GM15510 (cell line): ENCODE measurements around the gene TRAF4.

Source experiments
- POLR2A ChIP-seq: IDR thresholded peaks from 3 replicates; pipeline ENCODE4 v1.6.1; 2011; ENCODE audit warnings: borderline replicate concordance; ENCODE audit not compliant: insufficient read length; ENCODE audit errors: extremely low read depth

The TRAF4 gene

DNA sequence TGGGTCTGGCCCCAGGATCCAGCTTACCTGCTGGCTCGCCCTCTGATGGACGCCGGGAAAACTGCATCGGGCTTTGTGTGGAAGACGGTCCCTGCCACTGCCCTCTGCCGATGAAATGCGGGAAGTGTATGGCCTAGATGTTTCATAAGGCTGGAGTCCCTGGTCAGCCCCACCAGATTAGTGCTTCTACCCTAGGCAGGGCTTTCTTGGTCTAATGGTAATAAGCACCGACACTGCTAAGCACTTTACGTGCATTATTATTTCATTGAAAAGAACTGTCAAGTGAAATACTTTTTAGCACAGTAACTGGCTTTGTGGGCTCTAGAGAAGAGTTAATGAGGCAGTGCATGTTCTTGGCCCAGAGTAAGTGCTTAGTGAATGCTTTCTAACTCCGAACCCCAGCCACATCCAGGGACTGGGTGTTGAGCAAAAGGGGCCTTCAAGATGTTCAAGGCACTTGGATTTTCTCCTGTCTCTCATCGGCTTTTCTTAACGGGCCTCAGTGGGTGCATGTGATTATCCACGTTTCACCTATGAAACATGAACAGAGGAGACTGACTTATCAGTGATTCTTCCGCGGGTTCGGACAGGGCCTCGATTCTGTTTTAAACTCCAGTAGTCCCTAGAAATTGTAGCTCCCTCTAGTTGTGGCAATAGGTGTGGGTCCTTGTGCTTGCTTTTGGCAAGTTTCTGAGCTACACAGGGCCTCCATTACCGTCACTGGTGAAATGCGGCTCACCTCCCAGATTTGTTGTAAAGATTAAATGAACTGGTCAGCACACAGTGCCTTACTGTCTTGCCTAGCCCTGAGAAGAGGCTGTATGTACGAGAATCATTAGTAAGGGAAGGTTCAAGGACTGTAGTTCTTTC is 6.6 kb downstream of the TRAF4 start:
- peak; percentile 29 for TF ChIP-seq POLR2A

DNA sequence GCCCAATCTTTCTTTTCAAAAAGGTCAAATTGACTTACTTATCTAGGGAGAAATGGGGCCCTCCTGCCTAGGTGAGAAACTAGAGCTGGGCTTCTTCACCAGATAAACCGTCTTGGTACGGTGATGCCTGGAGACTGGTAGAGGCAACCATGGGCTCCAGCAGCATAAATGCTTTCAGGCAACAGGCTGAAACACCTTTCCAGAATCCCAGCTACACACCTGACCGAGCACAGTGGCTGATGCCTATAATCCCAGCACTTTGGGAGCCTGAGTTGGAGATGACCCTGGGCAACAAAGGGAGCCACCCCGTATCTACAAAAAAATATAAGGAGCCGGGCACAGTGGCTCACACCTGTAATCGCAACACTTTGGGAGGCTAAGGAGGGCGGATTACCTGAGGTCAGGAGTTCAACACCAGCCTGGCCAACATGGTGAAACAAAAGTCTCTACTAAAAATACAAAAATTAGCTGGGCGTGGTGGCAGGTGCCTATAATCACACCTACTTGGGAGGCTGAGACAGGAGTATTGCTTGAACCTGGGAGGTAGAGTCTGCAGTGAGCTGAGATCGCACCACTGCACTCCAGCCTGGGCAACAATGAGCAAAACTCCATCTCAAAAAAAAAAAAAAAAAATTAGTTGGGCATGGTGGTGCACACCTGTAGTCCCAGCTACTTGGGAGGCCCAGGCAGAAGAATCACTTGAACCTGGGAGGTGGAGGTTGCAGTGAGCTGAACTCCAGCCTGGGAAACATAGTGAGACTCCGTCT is 8.0 kb downstream of the TRAF4 start:
- no peak for TF ChIP-seq POLR2A

DNA sequence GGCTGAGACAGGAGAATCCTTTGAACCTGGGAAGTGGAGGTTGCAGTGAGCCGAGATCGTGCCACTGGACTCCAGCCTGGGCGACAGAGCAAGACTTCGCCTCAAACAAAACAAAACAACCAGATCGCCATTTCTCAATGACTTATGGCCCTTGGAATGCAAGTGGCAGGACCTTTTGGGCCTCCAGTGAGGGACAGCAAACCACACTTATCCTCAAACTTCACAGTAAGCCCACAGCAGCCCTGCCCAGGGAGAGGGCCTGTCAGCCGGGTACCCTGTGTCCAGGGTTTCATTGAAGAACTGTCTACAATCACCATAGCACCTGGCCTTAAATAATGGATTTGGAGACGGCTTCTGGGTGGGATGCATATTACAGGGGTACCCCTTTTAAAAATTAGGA is 11.7 kb downstream of the TRAF4 start:
- no peak for TF ChIP-seq POLR2A

DNA sequence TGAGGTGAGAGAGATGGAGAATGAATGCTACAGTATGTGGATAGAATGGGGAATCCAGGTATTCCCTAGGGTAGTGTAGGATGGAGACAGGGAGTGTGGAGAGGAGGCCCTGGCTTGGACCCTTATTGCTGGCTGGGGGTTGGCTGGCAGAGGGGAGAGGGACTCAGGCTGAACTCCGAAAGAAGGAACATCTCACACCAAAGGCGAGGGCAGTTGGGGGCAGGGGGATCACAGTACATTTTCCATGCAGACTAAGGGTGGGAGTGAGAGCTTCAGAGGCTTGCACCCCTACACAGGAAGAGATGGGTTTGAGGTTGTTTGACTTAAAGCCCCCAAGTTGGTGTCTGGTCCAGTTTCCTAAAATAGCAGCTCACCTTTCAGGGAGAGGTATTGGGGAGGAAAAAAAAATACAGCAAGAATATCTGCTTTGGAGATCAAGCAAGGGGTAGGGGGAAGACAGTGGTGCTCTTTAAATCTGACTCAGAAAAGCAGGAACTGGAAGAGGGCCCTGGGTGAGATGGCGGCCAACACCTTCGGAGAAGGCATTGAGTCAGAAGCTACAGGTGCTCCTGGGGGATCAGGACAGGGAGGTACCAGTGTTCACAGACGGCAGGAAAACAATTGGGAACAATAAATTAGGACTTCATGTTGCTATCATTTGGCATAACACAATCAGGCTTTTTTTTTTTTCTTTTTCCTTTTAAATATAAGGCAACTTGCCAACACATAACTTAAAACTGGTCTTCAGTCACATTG is 12.4 kb downstream of the TRAF4 start:
- no peak for TF ChIP-seq POLR2A

DNA sequence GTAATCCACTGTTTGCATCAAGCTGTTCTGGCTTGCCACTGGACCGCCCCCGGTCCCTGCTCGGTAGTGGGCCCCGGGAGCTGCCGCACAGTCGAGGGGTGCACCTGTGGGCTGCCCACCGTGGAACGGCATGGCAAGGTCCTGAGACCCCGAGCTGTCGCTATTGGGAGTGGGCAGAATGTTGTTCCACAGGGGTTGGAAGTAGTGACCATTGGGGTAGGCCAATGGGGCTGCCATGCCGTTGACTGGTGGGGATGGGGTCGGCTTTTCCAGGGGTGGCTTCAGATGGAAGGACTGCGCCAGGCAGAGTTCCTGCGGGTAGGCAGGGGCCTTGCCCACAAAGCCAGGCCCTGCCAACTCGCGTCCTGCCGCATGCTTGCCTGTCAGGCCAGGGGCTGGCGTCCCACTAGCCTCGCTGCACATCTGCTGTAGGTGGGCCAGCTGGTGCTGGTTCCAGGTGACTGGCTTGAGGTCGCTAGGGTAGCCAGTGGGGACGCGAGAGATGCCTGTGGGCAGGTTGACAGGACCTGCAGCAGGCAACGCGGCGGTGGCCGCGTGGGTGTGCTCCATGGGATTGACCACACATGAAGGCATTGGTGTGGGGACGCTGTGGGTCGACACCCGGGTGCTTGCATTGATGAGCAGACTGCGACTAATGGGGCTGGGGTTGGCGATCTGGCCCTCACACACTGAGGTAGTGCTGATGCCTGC is 14.8 kb downstream of the TRAF4 start:
- TF ChIP-seq POLR2A: no peak

DNA sequence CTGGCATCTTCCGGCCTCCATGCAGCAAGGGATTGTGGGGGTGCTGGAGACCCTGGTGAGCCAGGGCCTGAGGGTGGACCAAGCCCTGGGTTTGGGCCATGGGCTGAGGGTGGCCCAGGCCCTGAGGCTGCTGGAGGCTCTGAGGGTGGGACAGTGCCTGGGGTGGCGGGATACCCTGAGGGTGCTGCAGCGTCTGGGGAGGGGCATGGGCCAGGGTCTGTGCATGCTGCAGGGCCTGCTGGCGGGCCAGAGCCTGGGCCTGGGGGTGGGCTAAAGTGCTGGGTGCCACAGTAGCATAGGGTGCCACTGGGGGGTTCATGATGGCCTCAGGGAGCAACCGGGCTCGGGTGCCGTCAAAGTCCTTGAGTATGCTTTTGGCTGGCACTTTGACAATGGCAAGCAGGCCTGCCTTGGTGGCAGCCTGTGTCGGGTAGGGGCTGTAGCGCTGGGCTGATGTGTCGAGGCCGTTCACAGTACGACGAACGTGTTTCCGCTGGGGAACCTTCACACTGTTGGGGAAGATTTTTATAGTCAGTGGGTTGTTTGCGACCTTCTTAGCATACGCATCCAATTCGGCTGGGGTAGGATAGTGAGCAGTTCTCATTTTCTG is 15.6 kb downstream of the TRAF4 start:
- TF ChIP-seq POLR2A: no peak

DNA sequence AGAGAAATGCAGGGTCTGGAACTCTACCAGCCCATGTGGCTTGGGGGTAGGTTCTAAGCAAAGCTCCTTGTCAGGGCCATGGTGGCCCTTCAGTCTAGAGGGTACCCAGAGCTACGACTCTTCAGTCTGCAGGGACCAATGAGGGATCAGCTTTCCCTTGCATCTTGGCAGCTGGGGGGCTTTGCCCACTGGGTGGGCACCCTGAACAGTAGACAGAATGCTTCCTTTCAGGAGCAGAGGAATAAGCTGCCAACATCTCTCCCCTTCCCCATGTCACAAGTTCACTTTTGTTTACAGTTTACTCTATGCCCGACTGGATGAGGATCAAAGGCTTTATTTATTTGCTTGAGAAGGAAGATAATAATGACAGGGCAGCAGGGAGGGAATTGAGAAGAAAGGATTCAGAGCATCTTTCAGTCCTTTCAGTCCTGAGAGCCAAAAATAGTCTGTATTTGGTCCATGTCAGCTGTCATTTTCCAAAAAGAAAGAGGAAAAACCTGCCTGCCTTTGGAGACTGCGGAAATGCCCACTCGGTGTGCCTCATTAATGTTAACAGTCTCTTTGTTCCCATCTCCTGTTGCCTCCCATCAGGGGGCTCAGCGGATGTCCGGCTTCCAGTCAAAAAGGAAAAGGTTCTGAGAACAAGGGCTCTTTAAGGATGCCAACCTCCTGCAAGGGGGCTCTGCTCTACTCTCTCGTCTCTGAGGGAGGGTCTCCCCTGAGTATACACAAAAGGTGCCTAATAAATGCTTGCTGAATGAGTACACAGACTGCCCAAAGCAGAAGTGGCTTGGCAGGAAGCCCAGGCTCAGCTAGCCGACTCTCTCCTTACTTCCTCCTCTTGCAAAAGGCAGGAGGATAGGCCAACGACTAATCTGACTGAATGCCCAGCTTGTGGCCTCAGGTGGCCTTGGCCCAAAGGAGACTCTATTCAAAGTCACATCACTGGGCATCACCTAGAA is 17.1 kb downstream of the TRAF4 start:
- TF ChIP-seq POLR2A: no peak

DNA sequence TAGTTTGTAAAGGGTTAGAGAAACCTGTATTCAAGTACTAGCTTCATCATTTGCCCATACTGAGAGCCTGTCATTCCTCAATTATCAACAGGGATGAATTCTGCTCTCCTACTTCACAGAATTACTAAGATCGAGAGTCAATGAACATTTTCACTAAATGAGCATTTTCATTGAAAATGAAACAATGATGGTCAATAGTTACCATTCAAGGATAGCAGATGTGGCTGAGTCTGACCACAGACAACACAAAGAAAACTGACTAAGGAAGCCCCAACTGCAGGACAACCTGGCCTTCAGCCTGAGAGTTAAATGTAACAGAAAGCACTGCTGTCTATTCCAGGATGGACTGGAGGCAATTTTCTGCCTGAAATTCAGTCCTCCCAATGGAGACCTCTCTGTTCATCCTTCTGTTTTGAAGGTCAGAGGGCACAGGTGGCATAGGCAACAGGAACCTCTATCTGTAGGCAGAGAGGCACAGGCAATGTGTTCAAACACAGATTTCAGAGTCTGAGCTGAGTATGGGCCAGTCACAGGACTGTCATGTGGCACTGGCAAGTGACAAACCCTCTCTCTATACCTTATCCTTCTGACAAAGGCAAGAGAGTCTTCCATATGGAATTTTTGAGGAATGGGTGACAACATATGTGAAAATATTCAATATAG is 19.5 kb downstream of the TRAF4 start:
- TF ChIP-seq POLR2A: no peak

DNA sequence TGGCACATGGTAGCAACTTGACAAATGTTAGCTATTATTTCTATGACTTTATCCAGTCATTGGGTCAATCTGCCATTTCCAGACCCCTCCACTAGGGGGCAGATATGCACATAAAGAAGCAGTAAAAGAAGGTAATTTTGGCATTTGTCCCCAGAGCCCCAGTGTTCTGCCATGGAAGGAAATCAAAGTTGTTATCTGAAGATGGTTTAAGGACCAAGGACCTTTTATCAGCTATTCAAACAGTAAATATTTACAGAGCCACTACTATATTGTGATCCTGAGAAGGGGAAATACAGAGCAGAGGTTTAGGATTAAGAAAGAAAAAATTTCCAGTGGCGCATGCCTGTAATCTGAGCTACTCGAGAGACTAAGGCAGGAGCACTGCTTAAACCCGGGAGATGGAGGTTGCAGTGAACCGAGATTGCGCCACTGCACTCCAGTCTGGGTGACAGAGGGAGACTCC is 20.0 kb downstream of the TRAF4 start:
- TF ChIP-seq POLR2A: no peak

DNA sequence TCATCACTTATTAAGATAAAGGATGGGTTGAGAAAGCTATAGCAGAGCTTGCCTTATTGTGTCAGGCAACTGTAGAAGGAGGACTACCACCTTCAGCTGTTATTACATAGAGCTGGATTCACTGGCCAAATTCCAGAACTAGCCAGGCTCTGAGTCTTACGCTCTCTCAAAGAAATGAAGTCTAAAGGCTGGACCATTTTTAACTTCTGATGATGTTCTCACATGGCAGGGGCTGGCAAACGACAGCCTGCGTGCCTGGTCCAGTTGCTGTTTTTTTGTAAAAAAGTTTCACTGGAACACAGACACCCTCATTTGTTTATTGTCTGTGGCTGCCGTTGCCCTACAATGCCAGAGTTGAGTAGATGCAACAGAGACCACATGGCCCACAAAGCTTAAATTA is 21.2 kb downstream of the TRAF4 start:
- TF ChIP-seq POLR2A: no peak

DNA sequence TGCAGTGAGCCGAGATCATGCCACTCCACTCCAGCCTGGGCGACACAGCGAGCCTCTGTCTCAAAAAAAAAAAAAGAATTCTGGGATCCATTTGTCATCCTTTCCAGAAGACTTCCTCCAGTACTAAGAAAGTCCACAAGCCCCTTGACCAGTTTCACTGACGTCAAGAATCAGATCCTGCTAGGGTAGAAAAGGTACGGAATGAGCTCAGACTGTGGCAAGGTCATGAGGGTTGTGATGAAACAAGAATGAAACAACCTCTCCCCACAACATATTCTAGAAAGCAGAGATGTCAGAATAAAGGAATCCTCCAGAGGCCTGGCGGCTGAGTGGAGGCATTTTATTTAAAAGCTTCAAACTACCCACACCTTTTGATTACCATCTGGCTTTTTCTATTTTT is 29.9 kb downstream of the TRAF4 start:
- TF ChIP-seq POLR2A: no peak

DNA sequence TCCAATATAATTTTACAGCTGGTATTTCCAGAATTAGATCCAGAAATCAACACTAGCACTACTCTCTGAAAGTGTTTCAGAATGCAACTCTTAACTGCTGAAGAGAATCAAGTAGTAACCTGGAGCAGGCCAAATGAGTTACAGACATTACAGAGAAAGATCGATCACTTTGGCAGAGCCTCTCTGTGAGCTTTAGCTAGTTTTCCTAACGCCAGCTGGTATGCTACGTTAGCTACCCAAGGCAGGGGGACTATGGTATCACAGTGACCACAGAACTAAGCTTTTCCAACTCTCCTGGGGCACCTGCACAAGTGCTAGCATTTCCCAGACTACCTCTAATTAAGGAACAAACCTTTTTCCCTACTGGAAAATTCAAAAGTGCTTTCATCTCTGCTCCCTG is 30.4 kb downstream of the TRAF4 start:
- TF ChIP-seq POLR2A: no peak
